Mucosa of rectum (tissue), 2 donors: ENCODE data around the gene TARBP1.
"Not testable (repeated sequence)": the region's sequence is repeated elsewhere in the genome, so short reads cannot be mapped to it uniquely, and the experiment has no call there.

ENCODE experiments used
- H3K27ac ChIP-seq, 2 donors: one replicate each; pipeline ENCODE4 v1.7.0; 2013; ENCODE audit warnings: inconsistent platforms in 2 of 2, low read depth in 2 of 2, low read length in 2 of 2
- H3K27me3 ChIP-seq, 2 donors: one replicate each; pipeline ENCODE4 v1.7.0; 2013; ENCODE audit warnings: low read length in 2 of 2; ENCODE audit not compliant: control insufficient read depth in 2 of 2, insufficient read depth in 2 of 2
- H3K36me3 ChIP-seq, 2 donors: one replicate each; pipeline ENCODE4 v1.7.0; 2013; ENCODE audit warnings: low read length in 2 of 2; ENCODE audit not compliant: control insufficient read depth in 2 of 2, insufficient read depth in 2 of 2
- H3K4me1 ChIP-seq, 2 donors: one replicate each; pipeline ENCODE4 v1.7.0; 2013; ENCODE audit warnings: low read length in 2 of 2, mild to moderate bottlenecking in 1 of 2; ENCODE audit not compliant: control insufficient read depth in 2 of 2, insufficient read depth in 2 of 2
- H3K4me3 ChIP-seq, 2 donors: one replicate each; pipeline ENCODE4 v1.7.0; 2013; ENCODE audit warnings: low read length in 2 of 2
- H3K9ac ChIP-seq, 2 donors: one replicate each; pipeline ENCODE4 v1.7.0; 2013; ENCODE audit warnings: low read length in 2 of 2, low read depth in 1 of 2, mild to moderate bottlenecking in 1 of 2
- H3K9me3 ChIP-seq, 2 donors: one replicate each; pipeline ENCODE4 v1.7.0; 2013; ENCODE audit warnings: low read length in 2 of 2; ENCODE audit not compliant: control insufficient read depth in 2 of 2
- donor health status: healthy.
- donor health status: Normal muscosa, but diverticular disease.

TARBP1 gene

DNA sequence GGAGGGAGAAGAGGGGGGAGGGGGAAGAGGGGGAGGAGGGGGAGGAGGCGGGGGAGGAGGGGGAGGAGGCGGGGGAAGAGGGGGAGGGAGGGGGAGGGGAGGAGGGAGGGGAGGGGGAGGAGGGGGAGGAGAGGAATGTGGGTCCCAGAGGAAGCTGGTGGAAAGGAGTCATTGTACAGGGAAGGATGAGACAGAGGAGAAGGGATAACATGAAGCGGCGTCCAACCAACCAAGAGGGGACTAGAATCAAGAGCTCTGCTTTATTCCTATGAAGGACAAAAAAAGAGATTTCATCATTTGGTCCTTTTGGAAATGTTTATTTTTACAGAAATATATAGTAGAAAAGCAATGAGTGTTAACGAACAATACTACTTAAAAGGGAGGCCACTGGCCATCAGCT is 81.2 kb downstream of the TARBP1 start:
- Histone ChIP-seq H3K9me3 (no peaks in the 10 kb centered on the region), H3K27me3 (no peaks in the 10 kb centered on the region), H3K4me1 (no peaks in the 10 kb centered on the region), H3K27ac (no peak overlapping the region), H3K9ac (no peak overlapping the region), H3K4me3 (no peak overlapping the region), H3K36me3 (peaks cover 12% of the 10 kb centered on the region in 2 donors)

DNA sequence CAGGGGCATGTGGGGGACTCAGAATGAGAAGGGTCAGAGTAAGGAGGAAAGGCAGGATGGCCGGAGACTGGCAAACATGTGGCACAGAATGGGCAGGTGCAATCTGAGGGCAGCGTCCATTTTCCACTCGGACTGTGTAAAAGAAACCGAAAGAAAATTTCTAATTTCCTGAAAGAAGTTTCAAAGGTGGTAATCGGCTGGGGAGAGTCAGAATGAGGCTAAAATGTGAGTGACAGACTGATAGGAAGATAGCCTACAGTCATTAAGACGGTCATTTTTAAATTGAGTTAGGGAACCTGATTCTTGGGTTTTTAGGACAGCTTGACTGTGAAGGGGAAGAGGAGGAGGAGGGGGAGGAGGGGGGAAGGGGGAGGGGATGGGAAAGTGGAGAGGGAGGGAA is 82.1 kb downstream of the TARBP1 start:
- peaks cover 14 to 15% of the 10 kb centered on the region in 2 donors for H3K36me3 ChIP-seq
- no peak overlapping the region for H3K9ac ChIP-seq
- no peaks in the 10 kb centered on the region for H3K27me3 ChIP-seq
- H3K27ac ChIP-seq, result no peak overlapping the region
- no peak overlapping the region for H3K4me3 ChIP-seq
- no peaks in the 10 kb centered on the region for H3K4me1 ChIP-seq
- no peaks in the 10 kb centered on the region for H3K9me3 ChIP-seq

DNA sequence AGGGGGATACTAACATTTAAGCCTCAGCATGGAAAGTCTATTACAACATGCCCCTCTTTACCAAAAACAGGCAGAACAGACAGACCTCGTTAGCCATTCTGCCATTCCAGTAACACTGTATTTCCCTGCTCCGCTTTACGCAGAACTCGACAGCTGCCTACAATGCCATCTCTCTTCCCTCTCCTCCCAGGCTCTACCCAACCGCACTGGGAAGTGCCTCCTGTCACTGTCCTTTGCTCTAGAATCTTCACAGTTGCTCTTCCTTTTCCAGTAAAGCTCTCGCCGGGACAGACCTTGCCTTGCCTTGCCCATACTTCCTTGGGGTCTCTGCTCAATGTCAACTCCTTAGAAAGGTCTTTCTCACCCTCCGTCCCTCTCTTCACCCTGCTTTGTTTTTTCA is 82.9 kb downstream of the TARBP1 start:
- Histone ChIP-seq H3K9me3 (no peaks in the 10 kb centered on the region), H3K4me3 (no peak overlapping the region), H3K36me3 (peaks cover 20% of the 10 kb centered on the region in 2 donors), H3K4me1 (no peaks in the 10 kb centered on the region), H3K27ac (no peak overlapping the region), H3K9ac (no peak overlapping the region), H3K27me3 (no peaks in the 10 kb centered on the region)

DNA sequence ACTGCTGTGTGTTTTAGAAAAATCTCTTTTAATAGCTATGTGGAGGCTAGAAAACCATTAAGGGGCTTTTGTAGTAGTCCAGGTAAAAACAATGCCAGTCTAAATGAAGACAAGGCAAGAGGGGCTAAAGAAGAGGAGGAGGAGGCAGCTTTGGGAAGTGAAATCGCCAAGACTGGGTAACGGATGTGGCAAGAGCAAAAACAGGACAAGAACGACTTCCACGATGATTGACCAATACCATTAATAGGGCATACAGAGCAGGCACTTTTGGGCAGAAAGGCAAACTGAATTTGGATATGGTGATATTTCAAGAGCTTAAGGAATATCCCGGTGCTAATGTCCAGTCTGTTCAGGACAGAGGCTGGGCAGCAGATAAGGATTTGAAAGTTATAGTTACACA is 83.7 kb downstream of the TARBP1 start:
- no peaks in the 10 kb centered on the region for H3K4me1 ChIP-seq
- H3K27me3 ChIP-seq, result no peaks in the 10 kb centered on the region
- no peaks in the 10 kb centered on the region for H3K9me3 ChIP-seq
- H3K9ac ChIP-seq, result no peak overlapping the region
- H3K36me3 ChIP-seq, result peaks cover 23% of the 10 kb centered on the region in 2 donors
- H3K27ac ChIP-seq, result no peak overlapping the region
- no peak overlapping the region for H3K4me3 ChIP-seq

DNA sequence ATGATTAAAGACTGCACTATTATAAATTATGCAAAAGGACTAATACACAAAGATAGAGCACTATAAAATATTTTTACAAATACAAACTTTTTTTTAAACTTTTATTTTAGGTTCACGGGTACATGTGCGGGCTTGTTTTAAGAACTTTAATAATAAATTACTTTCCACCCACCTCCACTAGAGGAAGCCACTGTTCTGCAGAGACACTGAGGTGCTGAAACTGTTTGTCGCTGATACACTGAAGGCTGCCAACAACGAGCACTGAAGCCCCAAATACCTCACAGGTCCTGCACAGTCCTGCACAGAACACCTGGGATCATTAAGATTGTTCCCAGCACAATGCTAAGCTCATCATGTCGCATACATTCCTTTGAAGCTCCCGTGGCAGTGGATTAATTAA is 85.8 kb downstream of the TARBP1 start:
- Histone ChIP-seq H3K27ac (no peak overlapping the region), H3K36me3 (peaks cover 21 to 23% of the 10 kb centered on the region in 2 donors), H3K9me3 (no peaks in the 10 kb centered on the region), H3K27me3 (no peaks in the 10 kb centered on the region), H3K9ac (no peak overlapping the region), H3K4me3 (no peak overlapping the region), H3K4me1 (no peaks in the 10 kb centered on the region)

DNA sequence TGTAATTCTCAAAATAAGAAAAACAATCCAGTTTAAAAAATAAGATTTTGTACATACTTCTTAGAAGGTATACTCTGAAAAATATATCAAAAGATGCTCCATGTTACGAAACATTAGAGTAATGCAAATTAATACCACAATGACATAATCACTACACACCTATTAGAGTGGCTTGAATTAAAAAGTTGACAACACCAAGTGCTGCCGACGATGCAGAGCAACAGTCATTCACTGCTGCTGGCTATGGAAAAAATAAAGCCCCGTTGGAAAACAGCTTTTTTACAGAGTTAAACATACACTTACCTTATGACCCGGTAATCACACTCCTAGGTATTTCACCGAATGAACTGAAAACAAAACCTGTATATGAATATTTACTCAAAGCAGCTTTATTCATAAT is 90.9 kb downstream of the TARBP1 start:
- Histone ChIP-seq H3K4me3 (no peak overlapping the region), H3K9ac (no peak overlapping the region), H3K9me3 (no peaks in the 10 kb centered on the region), H3K27me3 (no peaks in the 10 kb centered on the region), H3K27ac (no peak overlapping the region), H3K4me1 (no peaks in the 10 kb centered on the region), H3K36me3 (peaks cover 14 to 19% of the 10 kb centered on the region in 2 donors)

DNA sequence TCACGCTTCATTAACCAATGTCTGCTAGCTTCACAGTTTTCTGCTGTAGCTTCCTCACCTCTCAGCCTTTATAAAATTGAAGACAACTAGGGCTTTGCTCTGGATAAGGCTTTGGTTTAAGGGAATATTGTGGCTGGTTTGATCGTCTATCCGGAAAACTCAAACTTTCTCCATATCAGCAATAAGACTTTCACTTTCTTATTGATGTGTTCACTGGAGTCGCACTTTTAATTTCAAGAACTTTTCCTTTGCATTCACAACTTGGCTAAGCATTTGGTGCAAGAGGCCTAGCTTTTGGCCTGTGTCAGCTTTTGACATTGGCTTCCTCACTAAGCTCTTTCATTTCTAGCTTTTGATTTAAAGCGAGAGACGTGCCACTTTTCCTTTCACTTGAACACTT is 92.9 kb downstream of the TARBP1 start:
- H3K27me3 ChIP-seq, result no peaks in the 10 kb centered on the region
- H3K27ac ChIP-seq, result no peak overlapping the region
- H3K36me3 ChIP-seq, result peaks cover 8 to 17% of the 10 kb centered on the region in 2 donors
- no peak overlapping the region for H3K4me3 ChIP-seq
- H3K9ac ChIP-seq, result no peak overlapping the region
- H3K9me3 ChIP-seq, result no peaks in the 10 kb centered on the region
- no peaks in the 10 kb centered on the region for H3K4me1 ChIP-seq

DNA sequence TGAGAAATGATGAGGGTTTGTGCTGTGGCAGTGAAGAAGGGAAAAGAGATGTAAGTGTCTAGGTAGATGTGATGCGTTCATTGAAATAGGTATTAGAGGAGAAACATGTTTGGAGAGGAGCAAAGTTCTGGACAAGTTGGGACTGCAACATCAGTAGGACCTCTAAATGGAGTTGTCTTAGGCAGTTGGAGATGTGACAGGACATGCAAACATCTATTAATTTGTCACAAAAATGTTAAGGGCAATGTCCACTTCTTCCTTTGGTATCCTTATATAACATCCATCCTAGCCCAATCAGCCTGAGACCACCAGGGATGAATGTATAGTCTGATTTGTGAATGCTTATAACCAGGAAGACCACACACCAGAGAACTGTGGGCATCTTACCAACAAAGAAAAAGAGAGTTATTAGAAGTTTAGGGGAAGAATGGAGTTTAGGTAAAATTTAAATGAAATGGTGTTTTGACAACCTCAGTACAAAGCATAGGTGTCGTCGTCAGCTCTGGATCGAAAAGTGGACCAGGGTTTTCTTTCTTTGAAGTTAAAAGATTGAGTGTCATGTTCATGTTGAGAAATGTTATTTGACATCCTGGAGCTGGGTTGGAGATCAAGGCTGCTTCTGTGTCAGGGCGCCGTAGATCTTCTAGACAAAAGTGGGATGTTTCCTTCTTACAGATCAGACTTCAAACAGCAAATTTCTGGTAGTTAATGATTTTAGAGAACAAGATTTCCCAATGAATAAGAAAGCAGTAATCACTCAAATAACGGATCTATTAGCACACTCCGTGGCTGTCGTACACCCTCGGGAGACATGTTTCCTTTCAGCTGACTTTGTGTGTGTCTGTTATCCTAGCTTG is 97.1 kb downstream of the TARBP1 start:
- H3K9ac ChIP-seq, result no peak overlapping the region
- H3K27ac ChIP-seq, result no peak overlapping the region
- no peak overlapping the region for H3K4me3 ChIP-seq
- no peaks in the 10 kb centered on the region for H3K4me1 ChIP-seq
- no peaks in the 10 kb centered on the region for H3K9me3 ChIP-seq
- no peaks in the 10 kb centered on the region for H3K27me3 ChIP-seq
- H3K36me3 ChIP-seq, result peaks cover 19 to 41% of the 10 kb centered on the region in 2 donors

DNA sequence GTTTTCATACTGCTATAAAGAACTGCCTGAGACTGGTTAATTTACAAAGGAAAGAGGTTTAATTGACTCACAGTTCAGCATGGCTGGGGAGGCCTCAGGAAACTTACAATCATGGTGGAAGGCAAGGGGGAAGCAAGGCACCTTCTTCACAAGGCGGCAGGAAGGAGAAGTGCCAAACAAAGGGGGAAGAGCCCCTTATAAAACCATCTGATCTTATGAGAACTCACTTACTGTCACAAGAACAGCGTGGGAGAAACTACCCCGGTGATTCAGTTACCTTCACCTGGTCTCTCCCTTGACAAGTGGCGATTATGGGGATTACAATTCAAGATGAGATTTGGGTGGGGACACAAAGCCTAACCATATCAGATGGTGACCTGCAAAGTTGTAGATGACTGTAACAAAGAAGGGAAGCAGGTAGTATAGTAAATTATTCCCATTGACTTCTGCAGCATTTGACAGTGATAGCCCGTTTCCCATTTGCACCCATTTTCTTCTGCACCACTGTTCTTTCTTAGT is 99.3 kb downstream of the TARBP1 start:
- H3K9me3 ChIP-seq, H3K27me3 ChIP-seq, H3K4me1 ChIP-seq, H3K9ac ChIP-seq, H3K27ac ChIP-seq, H3K4me3 ChIP-seq: not testable (repeated sequence)
- H3K36me3 ChIP-seq, result peaks cover 25 to 48% of the 10 kb centered on the region in 2 donors

DNA sequence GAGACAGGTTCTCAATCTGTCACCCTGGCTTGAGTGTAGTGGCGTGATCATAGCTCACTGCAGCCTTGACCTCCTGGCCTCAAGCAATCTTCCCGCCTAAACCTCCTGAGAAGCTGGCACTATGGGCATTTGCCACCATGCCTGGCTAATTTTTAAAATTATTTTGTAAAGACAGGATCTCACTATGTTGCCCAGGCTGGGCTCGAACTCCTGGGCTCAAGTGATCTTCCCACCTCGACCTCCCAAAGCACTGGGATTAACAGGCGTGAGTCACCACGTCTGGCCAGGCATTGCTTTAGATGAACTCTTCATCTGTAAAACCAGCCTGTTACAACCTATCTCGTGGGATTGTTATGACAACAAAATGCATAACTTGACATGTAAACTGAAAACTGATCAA is 103.3 kb downstream of the TARBP1 start:
- peaks cover 8 to 9% of the 10 kb centered on the region in 2 donors for H3K4me1 ChIP-seq
- peaks cover 23 to 35% of the 10 kb centered on the region in 2 donors for H3K36me3 ChIP-seq
- no peak overlapping the region for H3K27ac ChIP-seq
- no peaks in the 10 kb centered on the region for H3K27me3 ChIP-seq
- no peak overlapping the region for H3K9ac ChIP-seq
- no peaks in the 10 kb centered on the region for H3K9me3 ChIP-seq
- H3K4me3 ChIP-seq, result no peak overlapping the region
